Non-pigmented ciliary epithelial cell (primary cell): ENCODE data around the gene NSUN6.
A peak's percentile ranks its signal among the peaks of the same experiment; 100 is the strongest.

Experiments
- DNase-seq: peaks from one replicate; pipeline ENCODE4 v3.0.0-alpha.2; 2010; ENCODE audit warnings: low read depth

NSUN6 gene, protein sequence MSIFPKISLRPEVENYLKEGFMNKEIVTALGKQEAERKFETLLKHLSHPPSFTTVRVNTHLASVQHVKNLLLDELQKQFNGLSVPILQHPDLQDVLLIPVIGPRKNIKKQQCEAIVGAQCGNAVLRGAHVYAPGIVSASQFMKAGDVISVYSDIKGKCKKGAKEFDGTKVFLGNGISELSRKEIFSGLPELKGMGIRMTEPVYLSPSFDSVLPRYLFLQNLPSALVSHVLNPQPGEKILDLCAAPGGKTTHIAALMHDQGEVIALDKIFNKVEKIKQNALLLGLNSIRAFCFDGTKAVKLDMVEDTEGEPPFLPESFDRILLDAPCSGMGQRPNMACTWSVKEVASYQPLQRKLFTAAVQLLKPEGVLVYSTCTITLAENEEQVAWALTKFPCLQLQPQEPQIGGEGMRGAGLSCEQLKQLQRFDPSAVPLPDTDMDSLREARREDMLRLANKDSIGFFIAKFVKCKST

DNA sequence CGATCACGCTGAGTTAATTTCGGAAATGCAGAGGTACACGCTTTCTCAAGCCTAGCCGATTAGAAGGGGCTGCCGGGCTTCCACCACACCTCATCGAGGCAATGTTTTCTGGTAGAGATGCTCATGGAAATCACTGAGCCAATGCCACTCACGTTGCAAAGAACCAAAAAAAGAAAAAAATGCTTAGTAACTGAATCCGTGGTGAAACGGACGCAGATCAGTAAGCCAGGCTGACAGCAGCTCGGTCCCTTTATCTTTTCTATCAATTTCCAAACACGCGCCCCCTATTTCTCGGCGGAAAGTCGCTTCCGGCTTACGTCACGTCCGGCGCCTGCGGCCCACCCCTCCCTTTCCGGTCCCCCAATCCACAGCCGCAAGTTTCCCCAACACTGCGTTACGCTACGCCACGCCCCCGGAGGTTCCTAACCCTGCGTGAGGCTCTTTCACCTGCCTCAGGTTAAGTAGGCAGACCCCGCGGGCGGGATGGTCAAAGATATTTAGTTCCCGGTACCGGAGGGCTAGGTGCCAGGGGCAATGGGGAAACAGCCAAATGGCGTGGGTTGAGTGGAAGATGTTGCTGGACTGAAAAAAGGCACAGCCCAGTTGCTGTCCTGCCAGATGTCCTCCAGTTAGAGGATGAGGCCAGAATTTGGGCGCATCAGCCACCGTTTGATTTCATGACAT, at the start of gene NSUN6:
NSUN6 (minus strand) TSS at position 264 of the 684 bp plus-strand sequence. CDS start 384 bp downstream, outside the sequence.
- no peak for DNase-seq

DNA sequence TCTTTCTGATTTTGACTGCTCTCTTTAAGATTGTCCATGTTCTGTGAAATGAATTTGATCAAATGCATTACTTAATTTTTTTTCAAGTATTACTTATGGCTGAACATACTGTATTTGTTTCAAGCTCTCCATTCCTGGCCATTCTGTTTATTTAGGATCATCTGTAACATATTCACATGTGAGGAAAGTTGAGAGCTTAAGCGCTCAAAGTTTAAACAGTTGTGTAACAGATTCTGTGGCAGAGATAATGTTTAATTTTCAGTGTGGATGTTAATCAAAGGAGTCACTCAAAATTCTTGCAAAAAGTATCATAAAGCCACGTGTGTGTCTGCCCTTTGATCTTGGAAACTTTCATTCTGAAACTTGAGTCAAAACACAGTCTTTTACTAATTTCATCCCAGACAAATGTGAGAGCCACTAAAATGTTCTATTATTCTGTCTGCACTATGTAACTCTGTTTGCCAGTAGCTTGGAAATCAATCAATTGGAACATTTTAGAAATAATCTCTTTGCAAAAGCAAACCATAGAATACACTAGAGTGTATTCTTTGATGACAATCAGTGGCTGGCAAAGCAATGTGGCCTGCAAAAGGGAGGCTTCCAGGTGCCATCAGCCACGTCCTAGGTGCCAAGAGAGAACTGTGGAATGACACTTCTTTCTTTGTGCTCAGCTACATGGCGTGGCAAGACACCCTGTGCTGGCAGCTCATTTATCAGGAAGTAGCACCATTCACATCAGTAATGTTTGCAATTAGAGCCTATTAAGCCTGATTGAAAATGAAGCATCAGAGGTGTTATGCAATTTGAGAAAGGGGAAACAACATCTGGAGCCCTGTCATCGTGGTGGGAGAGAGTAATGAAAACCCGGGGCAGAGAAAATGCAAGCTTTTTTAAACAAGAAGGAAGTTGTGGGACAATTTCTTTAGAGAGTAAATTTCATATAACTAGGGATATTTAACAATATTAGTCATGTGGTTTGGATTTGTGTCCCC, 48.8 kb upstream of the NSUN6 start:
- DNase-seq, result no peak

DNA sequence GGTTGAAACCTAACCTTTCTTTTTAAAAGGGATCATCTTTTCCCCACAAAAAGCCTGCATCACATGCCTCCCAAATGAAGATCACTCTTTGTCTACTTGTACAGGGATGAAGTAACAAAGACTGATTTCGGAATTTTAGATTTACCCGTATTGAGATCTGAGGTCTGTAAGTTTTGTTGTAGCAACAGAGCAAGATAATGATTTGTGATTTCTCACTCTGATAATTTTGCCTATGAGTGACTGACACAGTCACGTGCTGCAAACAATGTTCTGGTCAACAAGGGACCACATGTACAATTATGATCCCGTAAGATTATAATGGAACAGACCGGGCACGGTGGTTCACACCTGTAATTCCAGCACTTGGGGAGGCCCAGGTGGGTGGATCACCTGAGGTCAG, 39.2 kb upstream of the NSUN6 start:
- no peak for DNase-seq

DNA sequence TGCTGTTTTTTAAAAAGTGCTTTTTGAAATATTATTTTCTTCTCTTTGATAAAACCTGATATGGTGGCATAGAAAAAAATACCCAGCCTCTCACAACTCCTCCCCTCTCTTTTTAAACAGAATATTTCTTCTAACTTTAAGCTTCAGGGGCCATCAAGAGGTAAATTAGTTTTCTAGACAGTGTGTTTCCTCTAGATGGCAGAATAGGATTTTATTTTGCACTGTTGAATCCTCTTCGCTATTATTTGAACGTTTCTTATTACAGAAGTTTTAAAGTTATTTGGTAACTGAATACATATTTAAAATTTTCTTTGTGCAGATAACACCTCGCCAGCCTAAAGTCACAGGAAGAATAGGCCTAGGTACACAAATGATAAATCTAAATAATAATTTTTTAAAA, 38.1 kb upstream of the NSUN6 start:
- DNase-seq, result no peak

DNA sequence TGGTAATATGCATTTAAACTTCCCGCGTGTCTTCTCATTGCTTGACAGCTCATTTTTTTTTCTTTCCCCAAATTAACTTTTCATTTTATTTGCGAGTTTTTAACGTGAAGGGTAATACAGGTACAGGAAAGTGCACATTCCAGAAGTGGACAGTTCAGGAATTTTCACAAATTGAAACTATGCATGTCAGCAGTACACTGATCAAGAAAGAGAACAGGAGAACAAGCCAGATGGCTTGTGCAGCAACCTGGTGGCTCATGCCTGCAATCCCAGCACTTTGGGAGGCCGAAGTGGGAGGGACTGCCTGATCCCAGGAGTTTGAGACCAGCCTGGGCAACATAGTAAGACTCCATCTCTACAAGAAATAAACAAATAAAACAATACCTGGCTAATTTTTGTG, 36.3 kb upstream of the NSUN6 start:
- DNase-seq, result no peak

DNA sequence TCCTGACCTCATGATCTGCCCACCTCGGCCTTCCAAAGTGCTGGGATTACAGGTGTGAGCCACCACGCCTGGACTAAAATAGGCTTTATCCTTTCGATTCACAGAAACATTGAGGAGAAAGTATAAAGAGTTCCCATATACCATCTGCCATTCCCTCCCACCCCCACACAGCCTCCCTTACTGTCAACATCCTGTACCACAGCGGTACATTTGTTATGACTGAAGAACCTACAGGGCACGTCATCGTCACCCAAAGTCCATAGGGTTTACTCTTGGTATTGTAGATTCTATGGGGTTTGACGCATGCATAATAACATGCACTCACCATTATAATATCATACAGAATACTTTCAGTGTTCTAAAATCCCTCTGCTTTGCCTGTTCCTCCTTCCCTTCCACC, 35.8 kb upstream of the NSUN6 start:
- DNase-seq, result no peak

DNA sequence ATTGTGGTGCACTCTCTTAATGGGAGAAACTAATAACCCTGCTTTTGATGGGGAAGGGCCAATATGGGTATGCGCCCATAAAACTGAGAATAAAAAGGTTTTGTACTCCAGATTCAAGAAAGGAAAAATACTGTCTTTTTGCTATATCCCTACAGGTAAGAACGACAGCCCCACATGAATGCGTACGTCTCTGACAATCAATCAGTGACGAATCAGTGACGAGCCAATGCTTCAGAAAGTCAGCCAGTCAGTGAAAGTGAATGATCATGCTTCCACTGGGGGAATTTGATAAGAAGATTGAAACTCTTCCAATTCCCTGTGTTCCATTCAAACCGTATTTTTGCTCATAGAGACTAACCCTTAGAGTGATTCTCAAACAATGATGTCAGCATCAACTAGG, 34.2 kb upstream of the NSUN6 start:
- no peak for DNase-seq

DNA sequence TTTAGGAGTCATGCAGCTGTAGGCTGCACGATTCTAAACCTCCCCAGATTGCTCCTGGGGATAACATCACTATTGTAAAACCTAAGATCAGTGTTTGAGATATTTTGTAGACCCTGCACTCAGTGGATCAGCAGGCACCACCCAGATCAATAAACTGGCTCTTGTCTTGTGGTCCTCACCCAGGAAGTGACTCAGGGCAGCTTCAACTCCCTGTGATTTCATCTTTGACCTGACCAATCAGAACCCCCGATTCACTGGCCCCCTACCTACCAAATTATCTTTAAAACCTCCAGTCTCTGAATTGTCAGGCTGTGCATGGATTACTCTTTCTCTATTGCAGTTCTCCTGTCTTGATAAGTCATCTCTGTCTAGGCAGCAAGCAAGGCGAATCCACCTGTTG, 33.6 kb upstream of the NSUN6 start:
- no peak for DNase-seq

DNA sequence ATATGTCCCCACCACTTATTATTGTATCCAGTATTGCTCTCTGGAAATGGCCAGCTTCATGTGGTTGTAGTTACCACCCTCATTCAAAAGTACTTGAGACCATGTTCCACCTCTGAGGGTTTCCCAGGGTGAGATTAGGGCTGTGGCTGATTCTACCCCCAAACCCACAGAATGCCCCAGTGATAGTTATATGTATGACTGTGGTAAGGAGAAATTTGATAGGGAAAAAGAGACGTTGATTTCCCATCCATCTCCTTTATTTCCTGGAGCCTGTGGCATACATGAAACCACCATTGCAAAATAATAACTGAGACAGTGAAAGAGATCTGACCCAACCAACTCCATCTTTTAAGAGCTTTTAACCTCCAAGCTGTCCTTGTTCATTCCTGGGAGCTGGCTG, 33.0 kb upstream of the NSUN6 start:
- no peak for DNase-seq

DNA sequence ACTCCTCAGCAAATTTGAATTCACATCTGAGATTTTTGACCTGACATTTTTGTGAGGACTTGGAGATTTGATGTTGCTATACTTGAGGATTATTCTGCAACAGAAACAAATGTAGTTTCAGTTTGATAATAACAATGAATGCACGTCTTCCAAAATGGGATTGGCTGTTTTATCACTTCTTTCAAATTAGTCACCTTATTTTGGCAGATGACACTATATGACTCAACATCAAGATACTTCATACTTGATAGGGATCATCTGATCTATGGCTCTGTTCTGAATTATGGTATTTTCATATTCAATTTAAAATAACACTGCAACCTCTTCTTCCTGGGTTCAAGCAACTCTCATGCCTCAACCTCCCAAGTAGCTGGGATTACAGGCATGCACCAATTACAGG, 32.0 kb upstream of the NSUN6 start:
- no peak for DNase-seq

DNA sequence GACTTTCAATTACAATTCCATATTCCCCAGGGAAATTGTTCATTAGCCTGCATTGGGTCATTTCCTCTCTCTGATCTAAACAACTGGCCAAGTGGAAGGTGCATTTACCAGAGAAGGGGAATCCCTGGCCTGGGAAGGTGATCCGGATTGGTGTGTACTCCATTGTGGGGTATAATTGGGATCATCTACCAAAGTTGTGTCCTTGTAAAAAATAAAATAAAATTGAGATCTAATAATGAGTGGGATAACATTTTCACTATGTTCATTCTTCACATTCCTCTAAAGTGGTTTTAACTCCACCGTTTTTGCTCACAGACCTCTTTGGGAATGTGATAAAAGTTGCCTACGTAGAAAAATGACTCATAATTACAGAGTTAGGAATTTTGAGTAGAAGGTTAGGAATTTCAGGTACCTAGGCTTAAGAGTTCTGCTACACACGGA, 30.6 kb upstream of the NSUN6 start:
- DNase-seq, result no peak

DNA sequence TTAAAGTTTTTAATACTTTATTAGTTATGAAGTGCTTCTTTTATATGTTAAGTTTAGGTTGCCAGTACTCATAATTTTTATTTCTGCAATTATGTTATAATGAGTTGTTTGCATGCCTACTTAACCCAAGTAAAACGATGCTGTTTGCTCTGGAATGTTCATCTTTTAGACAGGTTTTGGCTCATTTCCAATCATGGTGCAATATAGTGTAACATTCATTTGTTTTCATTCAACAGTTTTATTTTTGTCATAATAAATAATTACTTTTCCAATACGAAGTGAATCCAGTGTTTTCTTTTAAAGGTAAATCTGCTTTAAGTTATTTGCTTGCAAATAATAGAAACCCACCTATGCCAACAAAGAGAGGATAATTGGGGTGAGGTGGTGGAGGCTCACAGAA, 30.0 kb upstream of the NSUN6 start:
- DNase-seq, result no peak

DNA sequence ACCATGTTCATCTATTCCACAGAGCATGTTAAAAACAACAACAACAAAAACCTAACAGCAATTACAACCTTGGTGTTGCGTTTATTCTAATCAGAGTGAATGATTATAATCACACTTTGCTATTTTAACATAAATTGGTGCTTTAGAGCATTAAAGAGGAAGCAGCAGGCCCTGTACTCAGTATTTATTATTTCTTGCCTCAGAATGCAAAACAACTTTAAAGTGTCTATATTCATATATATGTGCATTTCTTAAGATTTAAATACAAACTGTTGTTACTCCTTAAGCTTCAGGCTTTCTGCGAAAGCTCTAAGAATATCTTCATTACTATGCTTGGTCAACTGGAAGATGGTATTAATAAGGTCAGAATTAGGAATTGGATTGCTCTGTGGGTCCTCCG, 29.4 kb upstream of the NSUN6 start:
- no peak for DNase-seq

DNA sequence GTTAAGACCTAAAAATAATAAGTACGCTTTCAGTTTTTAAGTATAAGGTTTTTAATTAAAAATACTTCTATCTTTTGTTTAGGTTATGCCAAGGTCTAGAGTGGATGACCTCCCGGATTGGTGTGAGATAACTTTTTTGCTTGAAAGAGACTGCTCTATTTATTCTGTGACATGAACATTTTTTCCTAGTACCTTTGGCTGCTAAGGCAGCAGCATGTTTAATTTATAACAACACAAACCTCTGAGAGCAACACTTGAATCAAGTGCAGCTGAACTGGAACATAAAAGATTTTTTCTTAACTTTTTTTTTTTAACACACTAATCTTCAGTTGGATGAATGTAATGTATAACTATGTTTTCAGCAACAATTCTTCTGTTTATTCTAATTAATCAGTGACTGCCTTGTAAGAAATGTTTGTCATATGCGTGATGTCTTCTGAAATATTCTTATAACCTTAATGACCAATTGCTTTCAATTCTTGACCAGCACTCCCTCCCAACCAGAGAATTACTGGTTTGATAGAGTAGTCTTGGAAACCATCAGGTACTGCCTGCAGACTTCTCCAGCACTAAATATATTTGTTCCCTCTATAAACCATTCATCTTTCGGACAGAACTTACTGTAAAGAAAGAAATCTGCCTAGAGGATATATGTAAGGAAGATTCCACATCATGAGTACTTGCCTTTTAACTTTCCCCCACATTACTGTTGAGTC, 23.9 kb upstream of the NSUN6 start:
- no peak for DNase-seq

DNA sequence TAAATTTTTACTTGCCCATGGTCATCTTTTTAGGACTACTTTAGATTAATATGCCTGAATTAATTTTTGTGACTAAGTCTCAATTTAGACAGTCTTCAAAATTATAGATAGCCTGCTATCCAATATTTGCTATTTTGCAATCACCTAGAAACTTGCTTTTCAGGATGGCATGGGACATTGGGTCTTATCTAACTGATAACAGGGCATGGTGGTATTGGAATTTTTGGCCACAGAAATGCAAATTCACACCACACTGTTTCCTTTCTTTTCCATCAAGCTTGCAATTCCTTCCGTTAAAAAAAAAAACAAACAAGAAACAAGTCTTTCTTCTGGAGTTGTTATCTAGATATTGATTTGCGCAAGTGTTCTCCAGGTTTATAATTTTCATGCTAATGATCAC, 16.6 kb upstream of the NSUN6 start:
- no peak for DNase-seq

DNA sequence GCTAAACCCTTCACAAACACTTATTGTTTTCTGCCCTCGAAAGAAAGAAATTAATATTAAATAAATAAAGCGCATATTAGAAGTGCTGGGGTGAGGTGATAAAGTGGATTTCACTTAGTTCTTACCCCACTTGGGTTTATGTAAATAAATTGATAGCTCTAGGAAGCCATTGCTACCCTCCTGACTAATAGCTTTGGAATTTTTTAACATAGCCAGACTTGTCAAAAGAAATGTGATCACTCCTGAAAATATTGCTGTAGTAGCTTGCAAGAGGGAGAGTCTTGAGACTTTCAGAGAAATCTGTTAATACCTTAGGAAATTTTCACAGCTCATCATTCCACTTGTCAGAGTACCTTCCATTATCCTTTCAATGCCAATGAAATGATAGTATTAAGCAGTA, 15.4 kb upstream of the NSUN6 start:
- DNase-seq, result peak; percentile 68

DNA sequence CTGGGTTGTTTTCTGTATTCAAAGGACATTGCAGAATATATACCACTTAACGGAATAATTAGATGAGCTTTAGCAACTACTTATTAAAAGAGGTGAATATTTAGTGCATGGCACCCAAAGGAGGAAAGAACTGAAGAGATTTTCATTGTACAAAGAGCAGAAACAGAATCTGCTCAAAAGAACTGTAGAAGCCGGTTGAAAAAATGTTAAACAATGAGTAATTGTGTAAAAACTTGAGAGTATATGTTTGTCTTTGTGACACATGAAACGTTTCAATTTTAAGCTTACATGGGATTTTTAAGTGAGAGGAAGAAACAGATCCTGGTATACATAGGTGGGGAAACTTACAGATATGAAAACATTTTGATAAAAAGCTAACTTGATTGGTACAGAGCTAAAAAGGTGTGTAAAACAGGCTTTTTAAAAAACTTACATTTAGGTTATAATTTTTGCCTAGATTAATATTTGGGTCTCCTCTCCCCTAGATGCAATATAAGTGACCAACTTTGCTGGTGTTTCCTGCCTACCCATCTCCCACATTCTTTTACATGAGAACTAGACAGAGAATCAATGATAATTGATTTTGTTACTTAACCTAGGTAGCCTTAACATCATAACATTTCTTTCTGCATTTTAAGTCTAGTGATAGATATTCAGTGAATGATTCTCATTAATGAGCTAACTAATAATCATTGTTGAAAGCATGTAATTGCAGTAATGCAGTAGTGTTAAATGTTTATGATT, 14.6 kb upstream of the NSUN6 start:
- DNase-seq, result no peak

DNA sequence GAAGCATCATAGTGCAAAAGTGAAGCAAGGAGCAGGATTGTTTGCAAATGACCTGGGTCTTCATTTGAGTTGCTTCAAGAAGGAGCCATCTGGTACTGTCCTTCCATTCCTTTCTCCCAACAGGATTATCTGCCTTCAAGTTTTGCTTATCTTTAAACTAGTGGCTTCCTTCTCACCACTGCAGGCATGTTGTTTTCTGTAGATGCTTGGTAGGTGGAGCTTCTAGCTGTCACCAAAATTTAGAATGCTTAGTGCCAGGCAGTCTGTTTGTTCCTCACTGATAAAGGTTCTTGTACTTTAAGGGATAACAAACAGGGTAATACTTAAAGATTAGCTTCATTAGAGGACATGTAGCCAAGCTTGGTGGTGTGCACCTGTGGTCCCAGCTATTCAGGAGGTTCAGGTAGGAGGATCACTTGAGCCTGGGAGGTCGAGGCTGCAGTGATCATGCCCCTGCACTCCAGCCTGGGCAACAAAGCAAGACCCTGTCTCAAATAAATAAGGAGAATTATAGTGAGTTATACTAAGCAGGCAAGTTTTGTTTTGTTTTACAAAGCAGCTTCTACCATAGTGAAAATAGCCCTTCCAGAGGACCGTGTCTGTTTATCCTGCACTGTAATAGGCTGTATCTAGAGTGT, 13.6 kb upstream of the NSUN6 start:
- DNase-seq, result no peak

DNA sequence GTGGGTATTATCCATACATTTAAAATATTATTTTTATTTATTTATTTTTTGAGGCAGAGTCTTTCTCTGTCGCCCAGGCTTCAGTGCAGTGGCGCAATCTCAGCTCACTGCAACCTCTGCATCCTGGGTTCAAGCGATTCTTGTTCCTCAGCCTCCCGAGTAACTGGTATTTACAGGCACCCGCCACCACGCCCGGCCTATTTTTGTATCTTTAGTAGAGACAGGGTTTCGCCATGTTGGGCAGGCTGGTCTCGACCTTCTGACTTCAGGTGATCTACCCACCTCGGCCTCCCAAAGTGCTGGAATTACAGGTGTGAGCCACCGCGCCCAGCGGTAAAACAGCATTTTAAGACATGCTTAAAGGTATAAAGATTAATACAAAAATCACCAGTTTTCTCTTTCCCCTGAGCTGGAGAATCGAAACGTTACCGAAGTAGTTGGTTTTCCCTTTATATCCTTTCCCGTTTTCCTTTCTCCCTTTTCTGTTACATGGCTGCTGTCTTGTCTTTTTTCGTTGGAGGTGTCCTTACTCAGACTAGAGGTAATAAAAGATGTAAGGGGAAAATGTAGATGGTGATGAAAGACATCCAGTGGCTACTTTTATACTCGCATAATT, 9.5 kb upstream of the NSUN6 start:
- DNase-seq, result no peak
